ENCODE measurements around the gene SMIM10.

Gene SMIM10

GRCh38 chrX:134975516-134975915 is 15.3 kb upstream of the SMIM10 start:
- Histone ChIP-seq H3K36me3 (replicated peaks; ENCODE audit: low read depth, low read length) (no peaks in the 10 kb centered on the region), H3K4me2 (ENCODE audit: low read length) (no peak overlapping the region), H4K20me1 (ENCODE audit: insufficient read depth, low read length) (no peaks in the 10 kb centered on the region), H3K4me3 (ENCODE audit: low read length) (no peak overlapping the region), H3K79me2 (ENCODE audit: low read length) (no peaks in the 10 kb centered on the region), H2AFZ (ENCODE audit: low read depth, low read length) (no peak overlapping the region), H3K27me3 (ENCODE audit: low read depth, low read length) (no peaks in the 10 kb centered on the region), H3K27ac (ENCODE audit: low read length) (no peak overlapping the region), H3K9me3 (ENCODE audit: insufficient read depth, low read length) (no peaks in the 10 kb centered on the region), H3K4me1 (ENCODE audit: low read length) (no peaks in the 10 kb centered on the region), H3K9ac (ENCODE audit: low read length) (no peak overlapping the region)
- no peak for TF ChIP-seq EZH2phosphoT487 (IDR thresholded peaks at IDR 0.05; ENCODE audit: low read depth)
- TF ChIP-seq CTCF (IDR thresholded peaks at IDR 0.05; ENCODE audit: low read depth, low read length): no peak

- no peak for TF ChIP-seq EZH2phosphoT487 (IDR thresholded peaks at IDR 0.05; ENCODE audit: low read depth)
- TF ChIP-seq CTCF (IDR thresholded peaks at IDR 0.05; ENCODE audit: low read depth, low read length): no peak
- no peaks in the 10 kb centered on the region for H4K20me1 ChIP-seq (ENCODE audit: insufficient read depth, low read length)
- no peak overlapping the region for H2AFZ ChIP-seq (ENCODE audit: low read depth, low read length)
- H3K4me3 ChIP-seq (ENCODE audit: low read length): no peak overlapping the region
- H3K36me3 ChIP-seq (replicated peaks; ENCODE audit: low read depth, low read length): no peaks in the 10 kb centered on the region
- H3K27me3 ChIP-seq (ENCODE audit: low read depth, low read length): no peaks in the 10 kb centered on the region
- H3K9ac ChIP-seq (ENCODE audit: low read length): no peak overlapping the region
- no peaks in the 10 kb centered on the region for H3K9me3 ChIP-seq (ENCODE audit: insufficient read depth, low read length)
- H3K79me2 ChIP-seq (ENCODE audit: low read length): no peaks in the 10 kb centered on the region
- no peaks in the 10 kb centered on the region for H3K4me1 ChIP-seq (ENCODE audit: low read length)
- no peak overlapping the region for H3K4me2 ChIP-seq (ENCODE audit: low read length)
- no peak overlapping the region for H3K27ac ChIP-seq (ENCODE audit: low read length)
These were observed 8.9 kb upstream of the SMIM10 start for GRCh38 chrX:134981910-134982309.

- Histone ChIP-seq H4K20me1 (ENCODE audit: insufficient read depth, low read length) (no peaks in the 10 kb centered on the region), H3K9ac (ENCODE audit: low read length) (no peak overlapping the region), H3K36me3 (replicated peaks; ENCODE audit: low read depth, low read length) (no peaks in the 10 kb centered on the region), H2AFZ (ENCODE audit: low read depth, low read length) (no peak overlapping the region), H3K4me3 (ENCODE audit: low read length) (no peak overlapping the region), H3K79me2 (ENCODE audit: low read length) (no peaks in the 10 kb centered on the region), H3K4me1 (ENCODE audit: low read length) (no peaks in the 10 kb centered on the region), H3K27me3 (ENCODE audit: low read depth, low read length) (no peaks in the 10 kb centered on the region), H3K4me2 (ENCODE audit: low read length) (no peak overlapping the region), H3K27ac (ENCODE audit: low read length) (no peak overlapping the region), H3K9me3 (ENCODE audit: insufficient read depth, low read length) (no peaks in the 10 kb centered on the region)
- no peak for TF ChIP-seq CTCF (IDR thresholded peaks at IDR 0.05; ENCODE audit: low read depth, low read length)
- no peak for TF ChIP-seq EZH2phosphoT487 (IDR thresholded peaks at IDR 0.05; ENCODE audit: low read depth)
These were observed 8.0 kb upstream of the SMIM10 start for GRCh38 chrX:134982748-134983147.

GRCh38 chrX:134985479-134985878 is 5.3 kb upstream of the SMIM10 start:
- Histone ChIP-seq H4K20me1 (ENCODE audit: insufficient read depth, low read length) (no peaks in the 10 kb centered on the region), H3K27me3 (ENCODE audit: low read depth, low read length) (no peaks in the 10 kb centered on the region), H3K9me3 (ENCODE audit: insufficient read depth, low read length) (no peaks in the 10 kb centered on the region), H3K9ac (ENCODE audit: low read length) (no peak overlapping the region), H3K4me1 (ENCODE audit: low read length) (peaks cover 6% of the 10 kb centered on the region; the same call in 1 of the 2 replicates), H3K36me3 (replicated peaks; ENCODE audit: low read depth, low read length) (no peaks in the 10 kb centered on the region), H3K79me2 (ENCODE audit: low read length) (no peaks in the 10 kb centered on the region), H2AFZ (ENCODE audit: low read depth, low read length) (no peak overlapping the region), H3K4me3 (ENCODE audit: low read length) (no peak overlapping the region), H3K4me2 (ENCODE audit: low read length) (no peak overlapping the region), H3K27ac (ENCODE audit: low read length) (no peak overlapping the region)
- TF ChIP-seq CTCF (IDR thresholded peaks at IDR 0.05; ENCODE audit: low read depth, low read length) (no peak), EZH2phosphoT487 (IDR thresholded peaks at IDR 0.05; ENCODE audit: low read depth) (no peak)

Data from OCI-LY3 (cell line).